Neural cell (in vitro differentiated cells): ENCODE data around the gene CEP78. TPM values are rescaled to one million over a fixed set of nuclear protein-coding genes. Genes with fewer than 3 reads are reported as not detected.
"Not testable (repeated sequence)": the region's sequence is repeated elsewhere in the genome, so short reads cannot be mapped to it uniquely, and the experiment has no call there.

Source experiments
- H2AFZ ChIP-seq: fragments of 200-600, 300-800 bp; sonication (generic), shearing (Covaris generic); 2 replicates; pipeline ENCODE4 v1.6.0; 2014; ENCODE audit warnings: low read depth, mild to moderate bottlenecking, antibody characterized with exemption, low read length, moderate library complexity
- H3F3A ChIP-seq: fragments of 200-600 bp; shearing (Covaris generic); 2 replicates; pipeline ENCODE4 v1.6.1; 2016; ENCODE audit warnings: mild to moderate bottlenecking, moderate library complexity, mixed read lengths, antibody characterized with exemption, low read length; ENCODE audit not compliant: insufficient read depth, poor library complexity, severe bottlenecking
- H3K27ac ChIP-seq: fragments of 200-600, 300-800 bp; sonication (generic), shearing (Covaris generic); 2 replicates; pipeline ENCODE4 v1.5.1; 2014; ENCODE audit warnings: mild to moderate bottlenecking, low read length, moderate library complexity
- H3K27me3 ChIP-seq: fragments of 300-800, 200-600 bp; sonication (generic), shearing (Covaris generic); 2 replicates; pipeline ENCODE4 v1.6.0; 2014; ENCODE audit warnings: mild to moderate bottlenecking, low read depth, low read length, moderate library complexity; ENCODE audit not compliant: insufficient read depth
- H3K36me3 ChIP-seq: fragments of 300-800, 200-600 bp; sonication (generic), shearing (Covaris generic); 2 replicates; pipeline ENCODE4 v1.5.1; 2014; ENCODE audit warnings: mild to moderate bottlenecking, antibody characterized with exemption, low read length, moderate library complexity; ENCODE audit not compliant: insufficient read depth
- H3K4me2 ChIP-seq: fragments of 300-800, 200-600 bp; sonication (generic), shearing (Covaris generic); 2 replicates; pipeline ENCODE4 v1.6.0; 2014; ENCODE audit warnings: mild to moderate bottlenecking, low read length
- H3K4me3 ChIP-seq: fragments of 300-800, 200-600 bp; sonication (generic), shearing (Covaris generic); 2 replicates; pipeline ENCODE4 v1.5.1; 2014; ENCODE audit warnings: mild to moderate bottlenecking, low read length, moderate library complexity
- H3K79me2 ChIP-seq: fragments of 200-600 bp; shearing (Covaris generic); replicated peaks from 2 replicates; pipeline ENCODE4 v1.6.0; 2014; ENCODE audit warnings: mild to moderate bottlenecking, low read length, moderate library complexity; ENCODE audit not compliant: insufficient read depth
- H3K9ac ChIP-seq: fragments of 300-800, 200-600 bp; sonication (generic), shearing (Covaris generic); 2 replicates; pipeline ENCODE4 v1.6.1; 2016; ENCODE audit warnings: mild to moderate bottlenecking, low read length, mixed read lengths
- H3K9me2 ChIP-seq: fragments of 200-600 bp; shearing (Covaris generic); 2 replicates; pipeline ENCODE4 v1.6.1; 2016; ENCODE audit warnings: mild to moderate bottlenecking, low read length, mixed read lengths; ENCODE audit not compliant: insufficient read depth
- H3K9me3 ChIP-seq: fragments of 200-600, 300-800 bp; sonication (generic), shearing (Covaris generic); 2 replicates; pipeline ENCODE4 v1.6.1; 2016; ENCODE audit warnings: mild to moderate bottlenecking, mixed run types, low read length, moderate library complexity, mixed read lengths
- H4K20me1 ChIP-seq: fragments of 200-600 bp; shearing (Covaris generic); 2 replicates; pipeline ENCODE4 v1.6.1; 2016; ENCODE audit warnings: mild to moderate bottlenecking, mixed run types; ENCODE audit not compliant: insufficient read depth
- CTCF ChIP-seq: fragments of 450-650 bp; IDR thresholded peaks from 2 replicates; pipeline ENCODE4 v1.5.1; 2014; ENCODE audit warnings: antibody characterized with exemption, mild to moderate bottlenecking, moderate library complexity; ENCODE audit not compliant: poor library complexity, severe bottlenecking
- POLR2AphosphoS5 ChIP-seq: IDR thresholded peaks from 2 replicates; pipeline ENCODE4 v1.6.1; 2012
- RAD21 ChIP-seq: fragments of 450-650 bp; conservative IDR thresholded peaks from 2 replicates; pipeline ENCODE4 v1.6.1; 2014; ENCODE audit warnings: antibody characterized with exemption, mild to moderate bottlenecking, moderate library complexity
- REST ChIP-seq: IDR thresholded peaks from 2 replicates; pipeline ENCODE4 v1.6.1; 2012; ENCODE audit warnings: borderline replicate concordance
- SMC3 ChIP-seq: fragments of 450-650 bp; conservative IDR thresholded peaks from 2 replicates; pipeline ENCODE4 v1.6.1; 2014; ENCODE audit warnings: antibody characterized with exemption, mild to moderate bottlenecking, moderate library complexity; ENCODE audit not compliant: poor library complexity
- TAF1 ChIP-seq: IDR thresholded peaks from 2 replicates; pipeline ENCODE4 v1.6.1; 2012; ENCODE audit warnings: low read depth
- polyA plus RNA-seq: library from polyadenylated mRNA; depleted of rRNA; stranded (reverse); fragments of >200 nt; gene quantifications from 2 replicates; pipeline ENCODE4 v1.2.3, GENCODE V29; 2014

The CEP78 gene
- polyA plus RNA-seq, 1 donor from 2014 or later = 57.8 TPM

GRCh38 chr9:78218890-78219289, 17.0 kb upstream of the CEP78 start:
- TF ChIP-seq REST = no peak
- H3K79me2 ChIP-seq = no peaks in the 10 kb centered on the region
- no peaks in the 10 kb centered on the region for H3K36me3 ChIP-seq
- no peak overlapping the region for H2AFZ ChIP-seq
- H3F3A ChIP-seq = no peaks in the 10 kb centered on the region
- no peaks in the 10 kb centered on the region for H3K9me2 ChIP-seq
- H3K9ac ChIP-seq = no peak overlapping the region
- H3K4me2 ChIP-seq = no peak overlapping the region
- H3K9me3 ChIP-seq = no peaks in the 10 kb centered on the region
- no peak overlapping the region for H3K4me3 ChIP-seq
- H3K27ac ChIP-seq = no peak overlapping the region
- H4K20me1 ChIP-seq = no peaks in the 10 kb centered on the region
- no peaks in the 10 kb centered on the region for H3K27me3 ChIP-seq

- H3K79me2 ChIP-seq = no peaks in the 10 kb centered on the region
- TF ChIP-seq RAD21 = no peak
- TF ChIP-seq REST = no peak
- no peak for TF ChIP-seq POLR2AphosphoS5
- TF ChIP-seq CTCF = no peak
- no peak for TF ChIP-seq TAF1
- TF ChIP-seq SMC3 = no peak
- H3K9me3 ChIP-seq = no peaks in the 10 kb centered on the region
- no peaks in the 10 kb centered on the region for H4K20me1 ChIP-seq
- no peak overlapping the region for H2AFZ ChIP-seq
- no peak overlapping the region for H3K9ac ChIP-seq
- no peaks in the 10 kb centered on the region for H3K27me3 ChIP-seq
- H3F3A ChIP-seq = no peaks in the 10 kb centered on the region
- no peak overlapping the region for H3K4me3 ChIP-seq
- no peak overlapping the region for H3K27ac ChIP-seq
- no peak overlapping the region for H3K4me2 ChIP-seq
- no peaks in the 10 kb centered on the region for H3K36me3 ChIP-seq
- H3K9me2 ChIP-seq = no peaks in the 10 kb centered on the region
These were observed 14.4 kb upstream of the CEP78 start for GRCh38 chr9:78221425-78221824.

- H3K9ac ChIP-seq, H3K4me2 ChIP-seq, H3K9me3 ChIP-seq, H3K79me2 ChIP-seq, H2AFZ ChIP-seq, H3K36me3 ChIP-seq, H3K4me3 ChIP-seq, H3K27me3 ChIP-seq, H4K20me1 ChIP-seq, H3F3A ChIP-seq, H3K9me2 ChIP-seq, H3K27ac ChIP-seq: not testable (repeated sequence)
These were observed 14.0 kb upstream of the CEP78 start for GRCh38 chr9:78221841-78222240.
